ENCODE data around the gene G3BP2. TPM values are rescaled to one million over a fixed set of nuclear protein-coding genes. Genes with fewer than 3 reads are reported as not detected.

Gene G3BP2
- total RNA-seq, 1 experiment from 2014 or later: 115 TPM

DNA sequence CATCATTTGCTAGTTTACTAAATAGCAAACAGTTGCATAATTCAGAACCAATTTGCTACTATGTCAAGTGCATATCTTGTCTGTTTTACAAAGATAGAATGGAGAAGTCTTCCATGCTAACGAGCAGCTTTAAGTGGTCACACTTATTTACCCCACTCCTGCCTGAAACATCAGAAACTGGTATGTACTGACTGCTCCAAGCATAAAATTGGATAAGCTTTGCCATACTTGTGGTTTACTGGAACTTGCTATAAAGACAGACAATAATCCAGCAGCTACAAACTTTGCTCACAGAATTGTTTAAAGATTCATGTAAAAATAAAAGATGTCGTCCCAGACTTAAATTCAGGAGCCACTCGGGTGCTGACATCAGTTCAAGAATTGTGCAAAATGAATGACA is 29.6 kb downstream of the G3BP2 start:
- no peak for DNase-seq (ENCODE audit: low read depth)

DNA sequence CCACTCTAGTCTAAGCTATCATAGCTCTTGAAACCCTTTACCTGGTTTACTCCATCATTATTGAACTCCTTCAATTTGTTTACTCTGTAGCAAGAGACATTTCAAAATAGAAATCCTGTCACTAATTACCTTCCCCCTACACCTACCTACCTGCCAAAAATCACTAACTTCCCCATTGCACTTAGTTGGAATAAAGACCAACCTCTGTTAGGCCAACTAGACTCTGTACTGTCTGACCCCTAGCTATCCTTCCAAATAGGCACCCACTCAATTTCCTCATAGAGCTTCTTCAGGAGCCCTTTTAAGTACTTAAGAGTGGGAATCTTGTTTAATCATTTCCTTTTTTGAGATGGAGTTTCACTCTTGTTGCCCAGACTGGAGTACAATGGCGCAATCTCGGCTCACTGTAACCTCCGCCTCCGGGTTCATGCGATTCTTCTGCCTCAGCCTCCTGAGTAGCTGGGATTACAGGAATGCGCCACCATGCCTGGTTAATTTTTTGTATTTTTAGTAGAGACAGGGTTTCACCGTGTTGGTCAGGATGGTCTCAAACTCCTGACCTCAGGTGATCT is 34.0 kb downstream of the G3BP2 start:
- DNase-seq (ENCODE audit: low read depth): no peak

DNA sequence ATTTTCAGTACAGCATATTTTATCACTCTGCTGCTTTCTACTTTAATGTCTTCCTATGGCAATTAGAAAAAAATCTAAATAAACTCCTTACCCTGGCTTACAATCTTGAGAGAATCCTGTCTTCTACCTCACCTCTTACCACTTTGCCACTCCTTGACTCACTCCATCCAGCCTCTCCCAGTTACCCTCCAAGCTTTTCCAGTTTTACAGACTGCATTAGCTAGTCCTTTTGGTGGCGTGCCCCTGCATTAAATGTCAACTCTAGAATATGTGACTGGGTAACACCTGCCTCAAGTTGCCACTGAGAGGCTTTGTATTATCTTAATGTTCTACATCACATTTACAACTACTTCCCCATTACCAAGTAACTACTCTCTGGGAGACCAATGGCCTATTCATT is 35.4 kb downstream of the G3BP2 start:
- no peak for DNase-seq (ENCODE audit: low read depth)

DNA sequence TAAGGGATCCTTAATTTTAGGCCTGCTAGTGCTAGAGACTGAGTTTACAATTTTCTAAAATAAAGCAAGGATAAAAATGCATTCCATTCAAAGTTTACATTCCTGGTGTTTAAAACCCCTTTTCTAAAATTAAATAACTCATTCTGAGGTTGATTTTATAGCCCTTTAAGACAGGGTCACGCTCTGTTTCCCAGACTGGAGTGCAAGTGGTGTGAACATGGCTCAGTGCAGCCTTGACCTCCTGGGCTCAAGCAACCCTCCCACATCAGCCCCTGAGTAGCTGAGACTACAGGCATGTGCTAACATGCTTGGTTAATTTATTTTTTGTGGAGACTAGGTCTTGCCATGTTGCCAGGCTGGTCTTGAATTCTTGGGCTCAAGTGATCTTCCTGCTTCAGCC is 36.0 kb downstream of the G3BP2 start:
- DNase-seq (ENCODE audit: low read depth): no peak

DNA sequence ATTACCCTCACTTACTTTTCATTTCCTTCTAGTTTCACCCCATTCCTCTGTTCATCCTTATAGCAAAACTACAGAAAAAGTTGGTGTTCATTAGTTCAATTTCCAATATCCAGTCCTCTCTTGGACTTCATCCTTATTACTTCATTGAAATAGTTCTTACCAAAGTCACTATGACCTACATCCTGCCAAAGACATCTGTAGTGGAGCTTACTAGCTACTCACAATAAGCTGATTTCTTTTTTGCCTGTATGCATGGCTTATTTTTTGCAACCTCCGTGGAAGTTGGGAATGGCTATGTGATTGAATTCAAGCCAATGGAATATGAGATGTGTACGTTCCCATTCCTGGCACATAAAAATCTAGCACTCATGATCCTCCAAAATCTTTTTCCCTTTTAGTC is 38.3 kb downstream of the G3BP2 start:
- DNase-seq (ENCODE audit: low read depth): no peak

DNA sequence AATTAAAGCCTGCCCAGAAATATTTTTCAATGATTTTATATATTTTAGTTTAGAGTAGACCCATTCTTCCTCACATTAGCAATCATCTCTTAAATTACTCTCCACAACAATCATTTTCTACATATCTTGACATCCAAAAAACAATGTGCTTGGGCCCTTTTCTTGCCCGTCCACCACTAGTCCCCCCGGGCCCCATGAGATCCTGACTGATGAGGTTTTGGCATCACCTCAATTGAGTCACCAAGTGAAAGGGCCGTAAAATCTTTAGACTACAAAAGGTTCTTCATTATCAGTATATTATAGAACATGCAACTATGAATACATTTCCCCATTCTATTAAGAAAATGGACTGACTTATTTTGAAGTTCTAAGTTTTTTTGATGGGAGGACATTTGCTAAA is 38.9 kb downstream of the G3BP2 start:
- peak; percentile 23 for DNase-seq (ENCODE audit: low read depth)

DNA sequence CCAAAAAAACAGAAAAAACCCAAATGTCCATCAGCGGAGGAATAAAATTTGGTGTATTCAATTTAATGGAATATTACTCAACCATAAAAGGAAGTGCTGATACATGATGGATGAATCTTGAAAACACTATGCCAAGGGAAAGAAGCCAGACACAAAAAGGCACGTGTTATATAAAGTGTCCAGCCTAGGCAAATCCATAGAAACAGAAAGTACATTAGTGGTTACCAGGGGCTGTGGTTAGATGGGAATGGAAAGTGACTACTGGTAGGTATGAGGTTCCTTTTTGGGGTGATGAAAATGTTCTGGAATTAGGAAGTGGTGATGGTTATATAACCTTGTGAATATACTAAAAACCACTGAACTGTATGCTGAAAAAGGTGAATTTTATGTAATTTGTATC is 39.4 kb downstream of the G3BP2 start:
- peak; percentile 71 for DNase-seq (ENCODE audit: low read depth)

DNA sequence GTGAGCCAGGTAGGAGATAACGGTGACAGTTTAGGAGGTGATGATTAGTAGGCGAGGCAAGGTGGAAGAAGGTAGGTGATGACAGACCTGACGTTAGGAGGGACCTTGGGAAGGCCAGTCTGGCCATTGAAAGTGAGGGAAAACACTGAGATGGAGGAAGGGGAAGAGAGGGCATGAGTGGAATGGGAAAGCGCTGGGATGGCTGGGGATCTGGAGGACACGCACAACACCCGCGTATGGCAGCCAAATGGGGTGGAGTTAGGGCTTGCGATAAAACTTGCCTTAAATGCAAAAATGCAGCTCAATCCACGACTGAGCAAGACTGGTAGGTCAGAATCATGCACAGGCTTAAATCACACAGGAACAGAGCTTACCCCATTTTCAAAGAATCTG is 42.3 kb downstream of the G3BP2 start:
- DNase-seq (ENCODE audit: low read depth): no peak

DNA sequence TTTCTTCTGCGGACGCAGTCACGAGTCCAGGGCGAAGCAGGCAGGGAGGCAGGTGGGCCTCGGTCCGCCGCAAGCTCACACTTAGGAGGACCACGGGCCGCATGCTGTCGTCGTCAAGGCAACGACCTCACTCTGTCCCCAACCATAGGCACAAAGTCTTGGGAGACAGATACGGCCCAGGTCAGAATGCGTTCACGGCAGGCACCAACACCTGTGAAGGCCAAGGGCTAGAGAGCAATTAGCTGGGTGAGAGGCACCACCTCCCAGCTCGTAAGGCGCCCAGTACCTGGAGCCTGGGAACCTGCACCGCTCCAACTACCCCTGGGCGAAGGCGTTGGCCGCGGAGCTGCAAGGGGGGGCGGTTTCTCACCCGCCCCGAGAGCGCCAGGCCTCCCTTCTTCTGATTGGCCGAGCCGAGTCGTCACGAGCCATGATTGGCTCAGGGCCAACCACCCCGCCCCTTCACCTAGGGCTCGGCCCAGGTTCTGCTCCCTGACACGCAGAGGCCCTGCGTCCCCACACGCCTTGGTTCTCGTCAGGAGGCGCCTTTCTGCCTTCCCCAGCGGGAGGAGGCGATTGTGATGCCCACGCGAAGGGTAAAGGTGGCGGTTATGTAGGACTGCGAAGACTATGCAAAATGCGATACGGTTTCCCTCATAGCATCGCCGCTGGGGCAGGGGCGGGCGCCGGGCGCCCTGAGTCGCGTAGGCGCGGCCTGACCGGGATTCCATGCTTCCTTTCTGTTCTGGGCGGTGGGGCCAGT is 42.9 kb downstream of the G3BP2 start, which contains the start of gene CDKL2:
Gene CDKL2 (minus strand): TSS at position 355 of the 763 bp plus-strand sequence. CDS start 4,540 bp downstream, outside the sequence.
- DNase-seq (ENCODE audit: low read depth): no peak

DNA sequence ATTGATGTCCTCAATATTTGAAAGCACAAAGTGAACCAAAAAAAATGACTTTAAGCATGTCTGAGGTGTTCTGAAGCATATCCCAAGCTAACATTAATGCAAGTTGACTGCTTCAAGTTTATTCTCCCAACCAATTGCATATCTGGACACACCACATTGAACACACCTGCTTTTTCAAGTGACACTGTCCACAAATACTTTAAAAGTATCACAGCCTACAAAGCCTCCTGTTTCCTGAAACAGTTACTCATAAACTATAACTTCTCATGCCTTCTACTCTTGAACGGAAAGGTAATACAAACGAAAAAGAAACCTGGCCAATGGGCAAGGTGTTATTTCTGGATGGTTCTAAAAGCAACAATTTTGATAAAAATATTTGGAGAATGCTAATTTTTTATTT is 44.0 kb downstream of the G3BP2 start:
- DNase-seq (ENCODE audit: low read depth): no peak

DNA sequence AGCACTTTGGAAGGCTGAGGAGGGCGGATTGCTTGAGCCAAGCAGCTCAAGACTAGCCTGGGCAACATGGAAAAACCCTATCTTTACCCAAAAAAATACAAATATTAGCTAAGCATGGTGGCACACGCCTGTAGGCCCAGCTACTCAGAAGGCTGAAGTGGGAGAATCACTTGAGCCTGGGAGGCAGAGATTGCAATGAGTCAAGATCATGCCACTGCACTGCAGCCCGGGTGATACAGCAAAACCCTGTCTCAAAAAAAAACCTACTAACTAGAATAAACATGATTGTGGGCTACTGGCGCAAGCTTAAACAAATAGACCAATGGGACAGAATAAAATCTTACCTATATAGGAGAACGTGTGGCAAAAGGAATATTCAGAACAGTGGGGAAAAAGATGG is 50.2 kb downstream of the G3BP2 start:
- DNase-seq (ENCODE audit: low read depth): peak; percentile 7

DNA sequence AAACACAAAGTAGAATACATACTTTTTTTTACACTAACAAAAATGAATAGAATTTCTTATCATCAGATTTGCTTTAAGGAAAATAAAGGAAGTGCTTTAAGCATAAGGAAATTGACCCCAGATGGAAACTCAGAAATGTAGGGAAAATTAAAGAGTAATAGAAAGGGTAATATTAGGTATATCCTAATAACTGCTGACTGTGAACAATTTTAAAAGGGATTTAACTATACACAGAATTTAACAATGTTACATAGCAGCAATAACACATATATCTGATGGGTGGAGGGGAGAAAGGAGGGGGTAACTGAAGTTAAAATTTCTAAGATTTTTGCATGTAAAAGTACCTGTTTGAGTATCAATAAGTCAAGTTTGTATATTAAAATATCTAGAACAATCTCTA is 51.5 kb downstream of the G3BP2 start:
- no peak for DNase-seq (ENCODE audit: low read depth)

DNA sequence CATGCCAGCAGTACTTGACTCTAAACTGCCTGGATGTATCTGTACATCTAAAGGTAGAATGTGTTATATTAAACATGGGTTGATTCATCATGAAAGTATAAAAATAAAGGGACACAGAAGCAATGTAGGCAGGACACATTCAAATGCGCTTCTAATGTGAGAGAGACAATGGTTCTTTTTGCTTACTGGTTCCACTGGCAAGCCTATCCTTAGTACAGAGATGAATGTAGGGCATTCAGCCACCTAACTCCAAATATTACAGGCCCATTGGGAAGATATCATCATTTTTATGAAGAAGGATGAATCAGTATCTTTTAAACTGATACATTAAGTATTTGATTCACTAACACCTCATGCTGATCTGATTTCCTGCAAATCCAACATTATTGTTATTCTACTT is 60.9 kb downstream of the G3BP2 start:
- no peak for DNase-seq (ENCODE audit: low read depth)

DNA sequence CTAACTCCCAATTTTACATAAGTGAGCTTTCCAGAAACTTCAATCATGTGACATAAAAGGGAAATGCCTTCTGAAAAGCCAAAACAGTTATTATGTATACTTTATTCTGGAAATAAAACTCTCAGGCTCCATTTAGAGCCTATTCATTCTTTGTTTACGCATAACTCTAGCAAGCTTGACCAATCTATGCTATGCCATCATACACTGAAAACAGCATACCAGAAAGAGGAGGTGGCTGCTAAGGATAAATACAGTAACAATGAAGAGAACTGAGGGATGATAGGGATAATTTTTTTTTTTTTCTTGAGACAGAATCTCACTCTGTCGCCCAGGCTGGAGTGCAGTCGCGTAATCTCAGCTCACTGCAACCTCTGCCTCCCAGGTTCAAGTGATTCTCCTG is 67.3 kb downstream of the G3BP2 start:
- no peak for DNase-seq (ENCODE audit: low read depth)

DNA sequence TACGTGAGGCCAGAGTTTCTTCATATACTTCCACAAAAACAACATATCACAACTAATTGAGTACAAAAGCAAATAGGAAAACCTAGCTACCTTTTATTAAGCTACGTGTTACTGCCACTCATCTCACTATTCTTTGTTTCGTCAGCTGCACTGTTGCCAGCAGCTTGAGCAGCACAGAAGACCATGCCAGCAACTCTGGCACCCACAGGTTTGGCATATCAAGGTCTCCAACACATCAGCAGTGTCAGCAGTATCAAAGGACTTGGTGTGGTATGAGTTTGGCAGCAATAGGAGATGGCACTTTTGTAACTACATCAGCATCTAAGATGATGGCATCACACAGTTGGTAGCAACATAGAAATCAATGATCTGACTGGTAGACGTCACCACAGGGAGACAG is 73.6 kb downstream of the G3BP2 start:
- DNase-seq (ENCODE audit: low read depth): no peak

DNA sequence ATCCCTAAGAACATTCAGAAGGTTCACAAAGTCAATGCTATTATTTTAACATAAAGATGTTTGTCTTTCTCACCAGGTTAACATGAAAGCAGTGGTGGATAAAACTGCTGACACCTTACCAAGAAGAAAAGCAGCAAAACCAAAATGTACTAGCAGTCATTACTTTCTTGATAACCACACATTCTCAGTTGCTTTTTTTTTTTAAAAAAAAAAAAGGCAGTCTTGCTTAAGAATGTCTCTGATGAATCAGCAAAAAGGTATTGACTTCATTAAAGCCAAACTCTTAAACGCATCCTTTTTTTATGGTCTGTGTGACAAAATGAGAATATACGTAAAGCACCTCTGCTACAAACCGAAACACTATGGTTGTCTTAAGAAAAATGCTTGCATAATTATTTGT is 74.8 kb downstream of the G3BP2 start:
- DNase-seq (ENCODE audit: low read depth): peak; percentile 57

DNA sequence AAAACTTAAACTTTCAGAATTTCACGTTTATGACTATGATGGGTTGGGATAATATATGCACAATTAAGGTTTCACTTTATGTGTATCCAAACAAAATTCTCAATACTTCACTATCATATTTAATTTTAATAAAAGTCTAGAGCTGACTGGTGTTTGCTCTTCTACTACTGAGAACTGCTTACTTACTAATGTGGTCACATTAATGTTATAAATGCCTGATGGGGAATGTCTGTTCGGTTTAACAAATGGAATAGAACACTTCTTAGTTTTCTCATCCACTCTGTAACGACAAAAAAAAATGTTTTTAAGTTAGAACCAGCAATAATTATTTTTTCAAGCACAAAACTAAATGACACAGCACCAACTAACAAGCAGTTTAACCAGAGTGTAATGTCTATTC is 77.2 kb downstream of the G3BP2 start:
- DNase-seq (ENCODE audit: low read depth): no peak

DNA sequence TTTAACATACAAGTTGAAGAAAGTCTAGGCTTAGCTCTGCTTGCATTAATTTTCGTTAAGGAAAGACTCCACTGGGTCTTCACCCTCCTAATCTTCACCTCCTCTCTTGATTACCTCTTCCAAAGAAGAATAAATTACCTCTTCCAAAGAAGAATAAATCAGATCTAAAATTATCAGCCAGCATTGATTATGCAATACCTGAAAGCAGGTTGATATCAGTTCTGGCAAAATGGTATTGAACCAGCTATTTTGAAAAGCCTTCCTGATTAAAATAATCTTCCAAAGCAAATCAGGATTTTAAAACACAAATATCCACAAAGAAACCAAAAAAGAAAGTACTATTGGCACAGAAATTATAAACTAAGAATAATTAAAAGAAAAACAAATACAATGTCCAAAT is 79.8 kb downstream of the G3BP2 start:
- no peak for DNase-seq (ENCODE audit: low read depth)

Small RNAs within 50 kb of the gene (small RNA-seq; reads per million reads assigned to genes)
- not detected for gene RF00019

Other genes with a start within 250 kb of the G3BP2 start
- 38.1 and 47.6 TPM in 2 replicates for gene RCHY1, start 159.0 kb downstream of the G3BP2 start, total RNA-seq (2014; rRNA removed; shearing (Covaris generic))
- 9.8 and 12.2 TPM in 2 replicates for gene THAP6, start 158.9 kb downstream of the G3BP2 start, total RNA-seq (2014; rRNA removed; shearing (Covaris generic))
- not detected in 2 replicates for gene ODAPH, start 117.3 kb downstream of the G3BP2 start, total RNA-seq (2014; rRNA removed; shearing (Covaris generic))
- gene CDKL2, start 42.9 kb downstream of the G3BP2 start, total RNA-seq (2014; rRNA removed; shearing (Covaris generic)): 0.03 TPM in 1 of 2 replicates, not detected in the other
- 60.8 and 68.3 TPM in 2 replicates for gene USO1, start 51.2 kb upstream of the G3BP2 start, total RNA-seq (2014; rRNA removed; shearing (Covaris generic))
- not detected in 2 replicates for gene PPEF2, start 229.0 kb upstream of the G3BP2 start, total RNA-seq (2014; rRNA removed; shearing (Covaris generic))